Measurements from ENCODE around the gene ITPR3.
A peak's percentile ranks its signal among the peaks of the same experiment; 100 is the strongest.

Gene ITPR3

GRCh38 chr6:33609528-33609927 is 11.6 kb upstream of the ITPR3 start:
- Histone ChIP-seq H3K36me3 (ENCODE audit: insufficient read depth, insufficient read length, low read length) (no peaks in the 10 kb centered on the region), H3K9ac (ENCODE audit: insufficient read length, low read depth) (no peak overlapping the region), H3K4me1 (ENCODE audit: insufficient read depth, insufficient read length) (peaks cover 25% of the 10 kb centered on the region), H3K27me3 (ENCODE audit: insufficient read depth, insufficient read length) (peaks cover 11% of the 10 kb centered on the region), H3K9me3 (ENCODE audit: insufficient read depth, low read length) (no peaks in the 10 kb centered on the region), H3K4me3 (ENCODE audit: insufficient read length, low read depth) (no peak overlapping the region)
- DNase-seq (ENCODE audit: low read depth, low spot score), result no peak
- TF ChIP-seq YY1 (IDR thresholded peaks at IDR 0.05; ENCODE audit: insufficient read depth, insufficient read length) (no peak), ZNF274 (IDR thresholded peaks at IDR 0.05; ENCODE audit: low read depth, low read length) (no peak), SUZ12 (IDR thresholded peaks at IDR 0.05; ENCODE audit: extremely low read depth, insufficient read depth, insufficient read length) (no peak)

- H3K27me3 ChIP-seq (ENCODE audit: insufficient read depth, insufficient read length), result peaks cover 11% of the 10 kb centered on the region
- H3K4me3 ChIP-seq (ENCODE audit: insufficient read length, low read depth), result no peak overlapping the region
- TF ChIP-seq ZNF274 (IDR thresholded peaks at IDR 0.05; ENCODE audit: low read depth, low read length) (no peak), SUZ12 (IDR thresholded peaks at IDR 0.05; ENCODE audit: extremely low read depth, insufficient read depth, insufficient read length) (no peak), YY1 (IDR thresholded peaks at IDR 0.05; ENCODE audit: insufficient read depth, insufficient read length) (no peak)
- H3K36me3 ChIP-seq (ENCODE audit: insufficient read depth, insufficient read length, low read length), result no peaks in the 10 kb centered on the region
- H3K9ac ChIP-seq (ENCODE audit: insufficient read length, low read depth), result no peak overlapping the region
- H3K4me1 ChIP-seq (ENCODE audit: insufficient read depth, insufficient read length), result peaks cover 25% of the 10 kb centered on the region
- no peak for DNase-seq (ENCODE audit: low read depth, low spot score)
- no peaks in the 10 kb centered on the region for H3K9me3 ChIP-seq (ENCODE audit: insufficient read depth, low read length)
These were observed 11.1 kb upstream of the ITPR3 start for GRCh38 chr6:33610067-33610466.

GRCh38 chr6:33610779-33611732 is 10.1 kb upstream of the ITPR3 start:
- Histone ChIP-seq H3K4me1 (ENCODE audit: insufficient read depth, insufficient read length) (peaks cover 25% of the 10 kb centered on the region), H3K27me3 (ENCODE audit: insufficient read depth, insufficient read length) (peaks cover 11% of the 10 kb centered on the region), H3K4me3 (ENCODE audit: insufficient read length, low read depth) (no peak overlapping the region), H3K36me3 (ENCODE audit: insufficient read depth, insufficient read length, low read length) (no peaks in the 10 kb centered on the region), H3K9me3 (ENCODE audit: insufficient read depth, low read length) (no peaks in the 10 kb centered on the region), H3K9ac (ENCODE audit: insufficient read length, low read depth) (peak overlapping the region; percentile 22)
- DNase-seq (ENCODE audit: low read depth, low spot score), result no peak
- TF ChIP-seq SUZ12 (IDR thresholded peaks at IDR 0.05; ENCODE audit: extremely low read depth, insufficient read depth, insufficient read length), result no peak
- TF ChIP-seq YY1 (IDR thresholded peaks at IDR 0.05; ENCODE audit: insufficient read depth, insufficient read length), result no peak
- TF ChIP-seq ZNF274 (IDR thresholded peaks at IDR 0.05; ENCODE audit: low read depth, low read length), result no peak

GRCh38 chr6:33613146-33613794 is 7.9 kb upstream of the ITPR3 start:
- Histone ChIP-seq H3K4me1 (ENCODE audit: insufficient read depth, insufficient read length) (peaks cover 17% of the 10 kb centered on the region), H3K36me3 (ENCODE audit: insufficient read depth, insufficient read length, low read length) (no peaks in the 10 kb centered on the region), H3K9ac (ENCODE audit: insufficient read length, low read depth) (no peak overlapping the region), H3K27me3 (ENCODE audit: insufficient read depth, insufficient read length) (peaks cover 11% of the 10 kb centered on the region), H3K9me3 (ENCODE audit: insufficient read depth, low read length) (no peaks in the 10 kb centered on the region), H3K4me3 (ENCODE audit: insufficient read length, low read depth) (no peak overlapping the region)
- TF ChIP-seq YY1 (IDR thresholded peaks at IDR 0.05; ENCODE audit: insufficient read depth, insufficient read length) (no peak), ZNF274 (IDR thresholded peaks at IDR 0.05; ENCODE audit: low read depth, low read length) (no peak), SUZ12 (IDR thresholded peaks at IDR 0.05; ENCODE audit: extremely low read depth, insufficient read depth, insufficient read length) (no peak)
- DNase-seq (ENCODE audit: low read depth, low spot score), result no peak

GRCh38 chr6:33613795-33614168 is 7.3 kb upstream of the ITPR3 start:
- H3K27me3 ChIP-seq (ENCODE audit: insufficient read depth, insufficient read length), result peaks cover 11% of the 10 kb centered on the region
- H3K4me1 ChIP-seq (ENCODE audit: insufficient read depth, insufficient read length), result peaks cover 17% of the 10 kb centered on the region
- no peak overlapping the region for H3K4me3 ChIP-seq (ENCODE audit: insufficient read length, low read depth)
- TF ChIP-seq YY1 (IDR thresholded peaks at IDR 0.05; ENCODE audit: insufficient read depth, insufficient read length) (no peak), SUZ12 (IDR thresholded peaks at IDR 0.05; ENCODE audit: extremely low read depth, insufficient read depth, insufficient read length) (no peak), ZNF274 (IDR thresholded peaks at IDR 0.05; ENCODE audit: low read depth, low read length) (no peak)
- no peak overlapping the region for H3K9ac ChIP-seq (ENCODE audit: insufficient read length, low read depth)
- no peaks in the 10 kb centered on the region for H3K9me3 ChIP-seq (ENCODE audit: insufficient read depth, low read length)
- DNase-seq (ENCODE audit: low read depth, low spot score), result no peak
- H3K36me3 ChIP-seq (ENCODE audit: insufficient read depth, insufficient read length, low read length), result no peaks in the 10 kb centered on the region

GRCh38 chr6:33616113-33616512 is 5.0 kb upstream of the ITPR3 start:
- no peak for TF ChIP-seq ZNF274 (IDR thresholded peaks at IDR 0.05; ENCODE audit: low read depth, low read length)
- TF ChIP-seq YY1 (IDR thresholded peaks at IDR 0.05; ENCODE audit: insufficient read depth, insufficient read length), result no peak
- TF ChIP-seq SUZ12 (IDR thresholded peaks at IDR 0.05; ENCODE audit: extremely low read depth, insufficient read depth, insufficient read length), result no peak
- no peak overlapping the region for H3K4me3 ChIP-seq (ENCODE audit: insufficient read length, low read depth)
- no peaks in the 10 kb centered on the region for H3K36me3 ChIP-seq (ENCODE audit: insufficient read depth, insufficient read length, low read length)
- H3K27me3 ChIP-seq (ENCODE audit: insufficient read depth, insufficient read length), result peaks cover 11% of the 10 kb centered on the region
- no peak overlapping the region for H3K9ac ChIP-seq (ENCODE audit: insufficient read length, low read depth)
- no peak for DNase-seq (ENCODE audit: low read depth, low spot score)
- no peaks in the 10 kb centered on the region for H3K9me3 ChIP-seq (ENCODE audit: insufficient read depth, low read length)
- H3K4me1 ChIP-seq (ENCODE audit: insufficient read depth, insufficient read length), result peaks cover 5% of the 10 kb centered on the region

- TF ChIP-seq YY1 (IDR thresholded peaks at IDR 0.05; ENCODE audit: insufficient read depth, insufficient read length) (no peak), SUZ12 (IDR thresholded peaks at IDR 0.05; ENCODE audit: extremely low read depth, insufficient read depth, insufficient read length) (no peak), ZNF274 (IDR thresholded peaks at IDR 0.05; ENCODE audit: low read depth, low read length) (no peak)
- no peak for DNase-seq (ENCODE audit: low read depth, low spot score)
- H3K27me3 ChIP-seq (ENCODE audit: insufficient read depth, insufficient read length), result peaks cover 16% of the 10 kb centered on the region
- H3K36me3 ChIP-seq (ENCODE audit: insufficient read depth, insufficient read length, low read length), result no peaks in the 10 kb centered on the region
- H3K4me1 ChIP-seq (ENCODE audit: insufficient read depth, insufficient read length), result peaks cover 5% of the 10 kb centered on the region
- H3K4me3 ChIP-seq (ENCODE audit: insufficient read length, low read depth), result no peak overlapping the region
- H3K9me3 ChIP-seq (ENCODE audit: insufficient read depth, low read length), result no peaks in the 10 kb centered on the region
- H3K9ac ChIP-seq (ENCODE audit: insufficient read length, low read depth), result no peak overlapping the region
These were observed 4.2 kb upstream of the ITPR3 start for GRCh38 chr6:33616913-33617312.

All from NT2/D1 (cell line).